HepG2 (cell line): Measurements from ENCODE around the gene DDI2. TPM values are rescaled to one million over a fixed set of nuclear protein-coding genes. Genes with fewer than 3 reads are reported as not detected.

Source experiments
- ATRX ChIP-seq: sonication (generic); formaldehyde crosslinking; IDR thresholded peaks from 2 replicates; pipeline ENCODE4 v1.4.0; 2020; ENCODE audit warnings: missing genetic modification reagents, borderline replicate concordance
- CREB1 ChIP-seq, 2 experiments: fragments of 450-650 bp in 1 of 2; IDR thresholded peaks; 2 replicates each; pipeline ENCODE4 v1.6.1; 2016 to 2017; ENCODE audit warnings: control low read depth in 1 of 2, mild to moderate bottlenecking in 1 of 2, missing compliant biosample characterization in 1 of 2, missing genetic modification characterization in 1 of 2
- FOXC1 ChIP-seq: sonication (generic); formaldehyde crosslinking; IDR thresholded peaks from 2 replicates; pipeline ENCODE4 v1.8.0; 2022; ENCODE audit warnings: mild to moderate bottlenecking, missing genetic modification reagents, borderline replicate concordance
- HBP1 ChIP-seq: IDR thresholded peaks from 2 replicates; pipeline ENCODE4 v1.6.1; 2016; ENCODE audit warnings: low read depth, control low read depth
- HCFC1 ChIP-seq: fragments of 150-350 bp; IDR thresholded peaks from 2 replicates; pipeline ENCODE4 v1.6.1; 2014; ENCODE audit warnings: low read depth, low read length
- PLSCR1 ChIP-seq: sonication (generic); formaldehyde crosslinking; IDR thresholded peaks from 2 replicates; pipeline ENCODE4 v1.5.0; 2020; ENCODE audit warnings: missing genetic modification reagents, mild to moderate bottlenecking, borderline replicate concordance
- POGZ ChIP-seq: sonication (generic); formaldehyde crosslinking; IDR thresholded peaks from 2 replicates; pipeline ENCODE4 v1.4.0; 2020; ENCODE audit warnings: mild to moderate bottlenecking, missing genetic modification reagents
- ZMYM2 ChIP-seq: sonication (generic); formaldehyde crosslinking; IDR thresholded peaks from 2 replicates; pipeline ENCODE4 v1.8.0; 2022; ENCODE audit warnings: mild to moderate bottlenecking, missing genetic modification reagents
- ZNF512B ChIP-seq: sonication (generic); formaldehyde crosslinking; IDR thresholded peaks from 2 replicates; pipeline ENCODE4 v1.5.1; 2020; ENCODE audit warnings: missing genetic modification reagents, mild to moderate bottlenecking, borderline replicate concordance
- ZNF543 ChIP-seq: sonication (generic); formaldehyde crosslinking; IDR thresholded peaks from 2 replicates; pipeline ENCODE4 v1.4.0; 2020; ENCODE audit warnings: mild to moderate bottlenecking, missing genetic modification reagents
- ZNF562 ChIP-seq: sonication (generic); formaldehyde crosslinking; IDR thresholded peaks from 2 replicates; pipeline ENCODE4 v1.8.0; 2022; ENCODE audit warnings: missing genetic modification reagents, borderline replicate concordance
- ZNF567 ChIP-seq: sonication (generic); formaldehyde crosslinking; IDR thresholded peaks from 2 replicates; pipeline ENCODE4 v1.8.1; 2023; ENCODE audit warnings: mild to moderate bottlenecking, missing genetic modification reagents, borderline replicate concordance
- polyA plus RNA-seq, 8 experiments: library from polyadenylated mRNA; depleted of rRNA in 3 of 8; stranded (reverse) in 7 of 8; unstranded in 1 of 8; fragments of >200 nt; fragmentation: Illumina TruSeq in 4 of 8; extraction: Trizol in 4 of 8; gene quantifications; 2 replicates each; pipeline versions ENCODE4 v1.2.1 to v1.2.3, GENCODE V29; 2011 to 2016; ENCODE audit warnings: low read depth in 4 of 8, missing spikeins in 1 of 8, mixed read lengths in 1 of 8; ENCODE audit not compliant: insufficient read depth in 1 of 8
- total RNA-seq, 5 experiments: library from RNA; depleted of rRNA; stranded (reverse); fragments of >200 nt; fragmentation: Illumina TruSeq; extraction: Trizol; gene quantifications; 2 replicates each; pipeline ENCODE4 v1.2.3, GENCODE V29; 2016; ENCODE audit warnings: low read depth in 1 of 5
- TF ChIP-seq, protein P1 (sequence below): sonication (generic); formaldehyde crosslinking; IDR thresholded peaks from 2 replicates; pipeline ENCODE4 v1.9.0; 2021; ENCODE audit warnings: missing genetic modification reagents, borderline replicate concordance
- TF ChIP-seq, protein P2 (sequence below): sonication (generic); formaldehyde crosslinking; IDR thresholded peaks from 2 replicates; pipeline ENCODE4 v1.5.0; 2020; ENCODE audit warnings: missing genetic modification reagents
- TF ChIP-seq, protein P3 (sequence below): sonication (generic); formaldehyde crosslinking; IDR thresholded peaks from 2 replicates; pipeline ENCODE4 v1.8.0; 2022; ENCODE audit warnings: mild to moderate bottlenecking, missing genetic modification reagents, borderline replicate concordance

The DDI2 gene
- total and polyA plus RNA-seq, 2 of the 13 experiments (the other 11 are each of a cell fraction or from before 2014, with no cell fraction given) = 8.5 to 25.7 TPM

- TF ChIP-seq, protein P1, sequence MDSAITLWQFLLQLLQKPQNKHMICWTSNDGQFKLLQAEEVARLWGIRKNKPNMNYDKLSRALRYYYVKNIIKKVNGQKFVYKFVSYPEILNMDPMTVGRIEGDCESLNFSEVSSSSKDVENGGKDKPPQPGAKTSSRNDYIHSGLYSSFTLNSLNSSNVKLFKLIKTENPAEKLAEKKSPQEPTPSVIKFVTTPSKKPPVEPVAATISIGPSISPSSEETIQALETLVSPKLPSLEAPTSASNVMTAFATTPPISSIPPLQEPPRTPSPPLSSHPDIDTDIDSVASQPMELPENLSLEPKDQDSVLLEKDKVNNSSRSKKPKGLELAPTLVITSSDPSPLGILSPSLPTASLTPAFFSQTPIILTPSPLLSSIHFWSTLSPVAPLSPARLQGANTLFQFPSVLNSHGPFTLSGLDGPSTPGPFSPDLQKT (CRISPR knock-in tag) = no peak
- TF ChIP-seq, protein P2, sequence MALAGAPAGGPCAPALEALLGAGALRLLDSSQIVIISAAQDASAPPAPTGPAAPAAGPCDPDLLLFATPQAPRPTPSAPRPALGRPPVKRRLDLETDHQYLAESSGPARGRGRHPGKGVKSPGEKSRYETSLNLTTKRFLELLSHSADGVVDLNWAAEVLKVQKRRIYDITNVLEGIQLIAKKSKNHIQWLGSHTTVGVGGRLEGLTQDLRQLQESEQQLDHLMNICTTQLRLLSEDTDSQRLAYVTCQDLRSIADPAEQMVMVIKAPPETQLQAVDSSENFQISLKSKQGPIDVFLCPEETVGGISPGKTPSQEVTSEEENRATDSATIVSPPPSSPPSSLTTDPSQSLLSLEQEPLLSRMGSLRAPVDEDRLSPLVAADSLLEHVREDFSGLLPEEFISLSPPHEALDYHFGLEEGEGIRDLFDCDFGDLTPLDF (CRISPR knock-in tag) = peak; percentile 26; the same call in 1 of the 2 replicates
- no peak for TF ChIP-seq HCFC1
- TF ChIP-seq ZNF567 (CRISPR knock-in tag) = no peak
- TF ChIP-seq PLSCR1 (CRISPR knock-in tag) = no peak
- no peak for TF ChIP-seq POGZ (CRISPR knock-in tag)
- TF ChIP-seq ZMYM2 (CRISPR knock-in tag) = no peak
- TF ChIP-seq CREB1 (IDR thresholded peaks at IDR 0.05) = no peak
- peak; percentile 78 for TF ChIP-seq CREB1 (CRISPR knock-in tag; IDR thresholded peaks at IDR 0.05)
- TF ChIP-seq ZNF512B (CRISPR knock-in tag) = no peak
- TF ChIP-seq FOXC1 = no peak
- no peak for TF ChIP-seq ATRX
- no peak for TF ChIP-seq ZNF562 (CRISPR knock-in tag)
- TF ChIP-seq HBP1 (CRISPR knock-in tag) = no peak
- TF ChIP-seq, protein P3, sequence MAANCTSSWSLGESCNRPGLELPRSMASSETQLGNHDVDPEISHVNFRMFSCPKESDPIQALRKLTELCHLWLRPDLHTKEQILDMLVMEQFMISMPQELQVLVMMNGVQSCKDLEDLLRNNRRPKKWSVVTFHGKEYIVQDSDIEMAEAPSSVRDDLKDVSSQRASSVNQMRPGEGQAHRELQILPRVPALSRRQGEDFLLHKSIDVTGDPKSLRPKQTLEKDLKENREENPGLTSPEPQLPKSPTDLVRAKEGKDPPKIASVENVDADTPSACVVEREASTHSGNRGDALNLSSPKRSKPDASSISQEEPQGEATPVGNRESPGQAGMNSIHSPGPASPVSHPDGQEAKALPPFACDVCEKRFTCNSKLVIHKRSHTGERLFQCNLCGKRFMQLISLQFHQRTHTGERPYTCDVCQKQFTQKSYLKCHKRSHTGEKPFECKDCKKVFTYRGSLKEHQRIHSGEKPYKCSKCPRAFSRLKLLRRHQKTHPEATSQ (CRISPR knock-in tag) = no peak
- no peak for TF ChIP-seq ZNF543 (CRISPR knock-in tag)
Observed at GRCh38 chr1:15605398-15606383, 11.6 kb upstream of the DDI2 start (continued).
